Transverse colon (tissue), 4 donors: ENCODE results near the gene CELSR1.

ENCODE experiments used
- CTCF ChIP-seq, 5 experiments: fragments of 200-600 bp in 3 of 5; fragments of 450-650 bp in 2 of 5; sonication (generic) in 3 of 5; IDR thresholded peaks; 1 replicate in 2 of 5; 2 replicates in 3 of 5; pipeline ENCODE4 v1.5.1; 2016 to 2017; ENCODE audit warnings: antibody characterized with exemption in 5 of 5, inconsistent platforms in 3 of 5, mild to moderate bottlenecking in 2 of 5, moderate library complexity in 1 of 5
- EP300 ChIP-seq: sonication (generic); formaldehyde crosslinking; IDR thresholded peaks from one replicate; pipeline ENCODE4 v1.6.1; 2017; ENCODE audit warnings: antibody characterized with exemption, low read depth
- POLR2AphosphoS5 ChIP-seq, 3 donors: sonication (generic); formaldehyde crosslinking; IDR thresholded peaks; one replicate each; pipeline ENCODE4 v1.6.1; 2016; ENCODE audit warnings: antibody characterized with exemption in 3 of 3

- no peak for TF ChIP-seq POLR2AphosphoS5 (IDR thresholded peaks at IDR 0.05)
- no peak for TF ChIP-seq CTCF (IDR thresholded peaks at IDR 0.05)
- no peak for TF ChIP-seq EP300
Observed at GRCh38 chr22:46353483-46354105, 183.8 kb downstream of the CELSR1 start.
